CD4-positive, CD25-positive, alpha-beta regulatory T cell (primary cell): ENCODE measurements around the gene FHIT. TPM values are rescaled to one million over a fixed set of nuclear protein-coding genes. Genes with fewer than 3 reads are reported as not detected.
A peak's percentile ranks its signal among the peaks of the same experiment; 100 is the strongest.

Experiments
- ATAC-seq, 2 donors: fragments of 150-1000 bp; cut with Tn5 transposase; one replicate each; pipeline ENCODE4 v1.10.0; 2021; ENCODE audit warnings: low read depth in 2 of 2, moderate number of reproducible peaks in 2 of 2, moderate library complexity in 1 of 2
- DNase-seq, 3 donors: peaks; one replicate each; pipeline versions ENCODE4 v3.0.0 to v3.0.0-alpha.2; 2012 to 2022; ENCODE audit warnings: mixed read lengths in 1 of 3
- H3K27ac ChIP-seq: one replicate; pipeline ENCODE4 v1.7.0; 2013; ENCODE audit warnings: mild to moderate bottlenecking, low read length; ENCODE audit not compliant: insufficient read depth, poor library complexity, severe bottlenecking
- H3K27me3 ChIP-seq: one replicate; pipeline ENCODE4 v1.7.0; 2013; ENCODE audit warnings: low read length; ENCODE audit not compliant: control insufficient read depth, insufficient read depth
- H3K36me3 ChIP-seq: one replicate; pipeline ENCODE4 v1.7.0; 2013; ENCODE audit warnings: mild to moderate bottlenecking, low read length, moderate library complexity; ENCODE audit not compliant: control insufficient read depth, insufficient read depth
- H3K4me1 ChIP-seq: 2 replicates; pipeline ENCODE4 v1.7.0; 2013; ENCODE audit warnings: mild to moderate bottlenecking, low read length; ENCODE audit not compliant: insufficient read depth, control insufficient read depth, poor library complexity, severe bottlenecking
- H3K4me3 ChIP-seq: one replicate; pipeline ENCODE4 v1.7.0; 2013; ENCODE audit warnings: low read depth, mild to moderate bottlenecking, low read length, moderate library complexity
- H3K9me3 ChIP-seq, 2 experiments: 1 replicate in 1 of 2; 2 replicates in 1 of 2; pipeline ENCODE4 v1.7.0; 2013; ENCODE audit warnings: low read length in 2 of 2, mild to moderate bottlenecking in 1 of 2, moderate library complexity in 1 of 2; ENCODE audit not compliant: control insufficient read depth in 2 of 2
- H3K27ac Mint-ChIP-seq, 3 donors: one replicate each; pipeline ENCODE4 v1.8.0; 2020 to 2022; ENCODE audit warnings: mild to moderate bottlenecking in 3 of 3, mixed read lengths in 3 of 3, moderate library complexity in 2 of 3
- H3K27me3 Mint-ChIP-seq: one replicate; pipeline ENCODE4 v1.8.0; 2022; ENCODE audit warnings: mild to moderate bottlenecking, mixed read lengths
- H3K36me3 Mint-ChIP-seq: one replicate; pipeline ENCODE4 v1.8.0; 2020; ENCODE audit warnings: mixed read lengths
- H3K4me1 Mint-ChIP-seq, 4 donors: one replicate each; pipeline ENCODE4 v1.8.0; 2020 to 2022; ENCODE audit warnings: mixed read lengths in 4 of 4, mild to moderate bottlenecking in 1 of 4
- H3K4me3 Mint-ChIP-seq, 4 donors: one replicate each; pipeline ENCODE4 v1.8.0; 2020 to 2022; ENCODE audit warnings: mild to moderate bottlenecking in 4 of 4, mixed read lengths in 4 of 4, moderate library complexity in 3 of 4
- H3K9me3 Mint-ChIP-seq, 7 donors: one replicate each; pipeline ENCODE4 v1.8.0; 2020 to 2022; ENCODE audit warnings: mixed read lengths in 7 of 7, mild to moderate bottlenecking in 3 of 7, moderate library complexity in 2 of 7
- polyA plus RNA-seq, 4 donors: library from polyadenylated mRNA; unstranded; fragments of 300-500 nt; fragmentation: Illumina TruSeq; gene quantifications; one replicate each; pipeline ENCODE4 v1.2.3, GENCODE V29; 2021
- total RNA-seq: library from RNA; stranded (reverse); gene quantifications from one replicate; pipeline ENCODE4 v1.2.3, GENCODE V29; 2022

Gene FHIT
- total and polyA plus RNA-seq, 5 donors from 2014 or later, result 7.8 to 120 (median 14.4) TPM

GRCh38 chr3:60010781-60011180, 1240.5 kb downstream of the FHIT start:
- H3K4me1 ChIP-seq, result peaks cover 66% of the 10 kb centered on the region
- peak overlapping the region; percentile 83 for H3K27ac ChIP-seq
- H3K27me3 Mint-ChIP-seq, result no peaks in the 10 kb centered on the region
- DNase-seq (peak; percentile 37 to 97 (median 86)), ATAC-seq (peak; percentile 100)
- H3K9me3 ChIP-seq, result no peaks in the 10 kb centered on the region
- H3K9me3 Mint-ChIP-seq, result peaks cover 0 to 3% (median 0%) of the 10 kb centered on the region in 7 donors
- H3K4me3 Mint-ChIP-seq, result peak overlapping the region; percentile 48 to 88 (median 86)
- peak overlapping the region; percentile 83 for H3K4me3 ChIP-seq
- H3K27ac Mint-ChIP-seq, result peak overlapping the region; percentile 95 to 100 (median 97)
- no peaks in the 10 kb centered on the region for H3K36me3 ChIP-seq
- no peaks in the 10 kb centered on the region for H3K27me3 ChIP-seq
- H3K36me3 Mint-ChIP-seq, result no peaks in the 10 kb centered on the region
- peaks cover 23 to 90% (median 65%) of the 10 kb centered on the region in 4 donors for H3K4me1 Mint-ChIP-seq

GRCh38 chr3:60009931-60010478, 1241.2 kb downstream of the FHIT start:
- H3K4me1 Mint-ChIP-seq, result peaks cover 23 to 91% (median 66%) of the 10 kb centered on the region in 4 donors
- Histone ChIP-seq H3K36me3 (no peaks in the 10 kb centered on the region), H3K4me1 (peaks cover 66% of the 10 kb centered on the region), H3K4me3 (peak overlapping the region; percentile 83), H3K27ac (peak overlapping the region; percentile 83), H3K27me3 (no peaks in the 10 kb centered on the region), H3K9me3 (no peaks in the 10 kb centered on the region)
- no peak for DNase-seq
- no peak for ATAC-seq
- H3K9me3 Mint-ChIP-seq, result peaks cover 0 to 3% (median 0%) of the 10 kb centered on the region in 7 donors
- H3K27me3 Mint-ChIP-seq, result no peaks in the 10 kb centered on the region
- H3K27ac Mint-ChIP-seq, result peak overlapping the region; percentile 95 to 100 (median 97)
- peaks cover 6% of the 10 kb centered on the region for H3K36me3 Mint-ChIP-seq
- H3K4me3 Mint-ChIP-seq, result peak overlapping the region; percentile 48 to 88 (median 86)

GRCh38 chr3:60001369-60001768, 1249.9 kb downstream of the FHIT start:
- H3K27ac Mint-ChIP-seq, result peak overlapping the region; percentile 57 to 76 (median 75)
- Histone ChIP-seq H3K27me3 (no peaks in the 10 kb centered on the region), H3K4me3 (peak overlapping the region; percentile 17), H3K9me3 (no peaks in the 10 kb centered on the region), H3K27ac (no peak overlapping the region), H3K4me1 (peaks cover 8% of the 10 kb centered on the region), H3K36me3 (no peaks in the 10 kb centered on the region)
- H3K4me3 Mint-ChIP-seq, result peak overlapping the region in 3 of 4 donors; percentile 44 to 59 (median 52)
- H3K27me3 Mint-ChIP-seq, result no peaks in the 10 kb centered on the region
- peaks cover 5 to 72% (median 35%) of the 10 kb centered on the region in 4 donors for H3K4me1 Mint-ChIP-seq
- no peaks in the 10 kb centered on the region for H3K9me3 Mint-ChIP-seq
- ATAC-seq, result peak; percentile 86 to 88
- DNase-seq, result peak in 1 of 3 donors; percentile 86
- H3K36me3 Mint-ChIP-seq, result peaks cover 7% of the 10 kb centered on the region

- peaks cover 5 to 73% (median 36%) of the 10 kb centered on the region in 4 donors for H3K4me1 Mint-ChIP-seq
- no peaks in the 10 kb centered on the region for H3K27me3 ChIP-seq
- H3K27ac ChIP-seq, result no peak overlapping the region
- no peak for DNase-seq
- ATAC-seq, result no peak
- H3K9me3 Mint-ChIP-seq, result no peaks in the 10 kb centered on the region
- no peaks in the 10 kb centered on the region for H3K36me3 ChIP-seq
- no peak overlapping the region for H3K4me3 Mint-ChIP-seq
- no peaks in the 10 kb centered on the region for H3K27me3 Mint-ChIP-seq
- peak overlapping the region; percentile 7 to 92 (median 75) for H3K27ac Mint-ChIP-seq
- H3K4me1 ChIP-seq, result peaks cover 8% of the 10 kb centered on the region
- H3K36me3 Mint-ChIP-seq, result peaks cover 6% of the 10 kb centered on the region
- H3K9me3 ChIP-seq, result no peaks in the 10 kb centered on the region
- H3K4me3 ChIP-seq, result no peak overlapping the region
These were observed 1250.7 kb downstream of the FHIT start for GRCh38 chr3:60000311-60001105.

GRCh38 chr3:59998058-59998457, 1253.2 kb downstream of the FHIT start:
- no peak for ATAC-seq
- Histone ChIP-seq H3K27me3 (no peaks in the 10 kb centered on the region), H3K4me1 (peaks cover 8% of the 10 kb centered on the region), H3K27ac (no peak overlapping the region), H3K4me3 (no peak overlapping the region), H3K9me3 (no peaks in the 10 kb centered on the region), H3K36me3 (no peaks in the 10 kb centered on the region)
- Mint-ChIP-seq H3K9me3 (no peaks in the 10 kb centered on the region), H3K27ac (peak overlapping the region in 1 of 3 donors; percentile 4), H3K4me1 (peaks cover 5 to 67% (median 30%) of the 10 kb centered on the region in 4 donors), H3K27me3 (peaks cover 5% of the 10 kb centered on the region), H3K4me3 (no peak overlapping the region), H3K36me3 (peaks cover 4% of the 10 kb centered on the region)
- DNase-seq, result no peak

GRCh38 chr3:59997583-59997982, 1253.7 kb downstream of the FHIT start:
- Histone ChIP-seq H3K27me3 (no peaks in the 10 kb centered on the region), H3K27ac (no peak overlapping the region), H3K4me1 (peaks cover 8% of the 10 kb centered on the region), H3K4me3 (no peak overlapping the region), H3K9me3 (no peaks in the 10 kb centered on the region), H3K36me3 (no peaks in the 10 kb centered on the region)
- H3K36me3 Mint-ChIP-seq, result peaks cover 4% of the 10 kb centered on the region
- peaks cover 5 to 69% (median 30%) of the 10 kb centered on the region in 4 donors for H3K4me1 Mint-ChIP-seq
- H3K27me3 Mint-ChIP-seq, result peaks cover 5% of the 10 kb centered on the region
- H3K9me3 Mint-ChIP-seq, result no peaks in the 10 kb centered on the region
- no peak overlapping the region for H3K4me3 Mint-ChIP-seq
- peak overlapping the region in 1 of 3 donors; percentile 7 for H3K27ac Mint-ChIP-seq
- ATAC-seq (no peak), DNase-seq (no peak)

GRCh38 chr3:59996056-59996455, 1255.2 kb downstream of the FHIT start:
- H3K27ac Mint-ChIP-seq, result peak overlapping the region; percentile 7 to 83 (median 10)
- ATAC-seq (no peak), DNase-seq (no peak)
- no peak overlapping the region for H3K4me3 Mint-ChIP-seq
- Histone ChIP-seq H3K27me3 (no peaks in the 10 kb centered on the region), H3K36me3 (no peaks in the 10 kb centered on the region), H3K4me3 (no peak overlapping the region), H3K9me3 (no peaks in the 10 kb centered on the region), H3K4me1 (no peaks in the 10 kb centered on the region), H3K27ac (no peak overlapping the region)
- no peaks in the 10 kb centered on the region for H3K9me3 Mint-ChIP-seq
- H3K36me3 Mint-ChIP-seq, result peaks cover 4% of the 10 kb centered on the region
- H3K27me3 Mint-ChIP-seq, result peaks cover 5% of the 10 kb centered on the region
- H3K4me1 Mint-ChIP-seq, result peaks cover 5 to 58% (median 25%) of the 10 kb centered on the region in 4 donors
